HG03432 (cell line): ENCODE measurements around the gene ZDHHC5.

Experiments
- ATAC-seq: cut with Tn5 transposase; IDR thresholded peaks from one replicate; pipeline ENCODE4 v1.9.1; 2021; ENCODE audit warnings: mild to moderate bottlenecking, moderate library complexity; ENCODE audit not compliant: unreplicated experiment

ZDHHC5 gene

DNA sequence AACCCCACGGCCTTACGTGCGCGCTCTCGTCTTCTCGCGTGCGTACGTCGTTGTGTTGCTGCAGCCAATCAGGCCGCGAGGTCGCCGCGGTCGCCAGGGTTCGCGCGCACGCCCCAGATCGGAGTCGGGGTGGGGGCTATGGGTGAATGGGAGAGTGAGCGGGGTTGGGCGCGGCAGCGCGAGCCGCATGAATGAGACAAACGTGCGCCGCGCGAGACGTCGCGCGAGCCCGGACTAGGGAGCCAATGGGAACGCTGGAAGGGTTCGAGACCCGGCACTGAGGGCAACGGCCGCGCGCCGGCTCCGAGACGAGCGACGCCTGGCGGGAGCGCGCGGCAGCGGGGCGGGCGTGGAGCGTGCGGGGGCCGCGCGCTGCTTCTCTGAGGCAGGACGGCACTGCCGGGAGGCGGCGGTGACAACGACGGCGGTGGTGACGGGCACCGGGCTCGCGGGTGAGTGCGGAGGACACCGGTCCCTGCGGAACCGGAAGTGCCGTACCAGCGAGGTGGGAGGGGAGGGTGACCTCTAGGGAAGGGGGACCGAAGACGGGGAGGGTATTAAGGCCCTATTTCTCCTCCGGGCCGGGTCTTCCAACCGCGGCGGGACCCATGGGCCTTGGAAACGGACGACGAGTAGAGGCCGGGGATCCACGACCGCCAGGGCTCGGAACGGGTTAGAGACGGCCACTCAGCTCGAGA, at the start of gene ZDHHC5:
ZDHHC5 (plus strand) TSS at position 379 of the 698 bp plus-strand sequence. CDS start 4,977 bp downstream, outside the sequence.
- ATAC-seq: peak; percentile 87

DNA sequence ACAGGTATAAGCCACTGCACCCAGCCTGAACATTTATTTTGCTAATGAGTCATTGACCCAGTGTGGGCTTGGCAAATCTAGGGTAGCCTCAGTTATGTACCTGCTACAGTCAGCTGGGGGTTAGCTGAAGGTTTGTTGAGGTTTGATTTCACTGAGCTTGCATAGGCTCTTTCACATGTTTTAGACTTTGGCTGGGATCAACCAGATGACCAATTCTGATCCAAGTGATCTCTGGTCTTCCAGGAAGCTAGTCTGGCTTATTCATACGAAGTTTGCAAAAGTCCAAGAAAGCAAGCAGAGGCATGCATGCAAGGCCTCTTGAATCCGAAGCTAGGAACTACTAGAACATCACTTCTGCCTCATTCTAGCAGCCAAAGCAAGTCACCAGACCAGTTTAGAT, 49.5 kb upstream of the ZDHHC5 start:
- no peak for ATAC-seq

GRCh38 chr11:57619331-57619730, 48.6 kb upstream of the ZDHHC5 start:
- no peak for ATAC-seq

GRCh38 chr11:57620467-57620866, 47.4 kb upstream of the ZDHHC5 start:
- ATAC-seq: no peak

GRCh38 chr11:57622263-57622662, 45.7 kb upstream of the ZDHHC5 start:
- ATAC-seq: no peak

DNA sequence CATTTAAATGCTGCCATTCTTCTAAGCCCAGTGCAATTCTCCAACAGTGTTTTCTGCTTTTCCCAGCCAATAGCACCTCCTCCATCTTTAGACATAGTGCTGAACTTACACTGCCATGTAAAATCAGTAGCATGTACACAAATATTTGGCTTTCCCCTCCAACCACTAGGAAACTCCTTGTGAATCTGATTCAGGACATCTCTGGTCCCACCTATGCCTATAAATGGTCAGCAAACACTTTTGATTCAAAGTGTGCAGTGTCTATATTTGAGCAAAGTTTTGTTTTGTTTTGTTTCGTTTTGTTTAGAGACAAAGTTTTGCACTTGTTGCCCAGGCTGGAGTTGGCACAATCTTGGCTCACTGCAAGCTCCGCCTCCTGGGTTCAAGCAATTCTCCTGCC, 43.0 kb upstream of the ZDHHC5 start:
- ATAC-seq: no peak

DNA sequence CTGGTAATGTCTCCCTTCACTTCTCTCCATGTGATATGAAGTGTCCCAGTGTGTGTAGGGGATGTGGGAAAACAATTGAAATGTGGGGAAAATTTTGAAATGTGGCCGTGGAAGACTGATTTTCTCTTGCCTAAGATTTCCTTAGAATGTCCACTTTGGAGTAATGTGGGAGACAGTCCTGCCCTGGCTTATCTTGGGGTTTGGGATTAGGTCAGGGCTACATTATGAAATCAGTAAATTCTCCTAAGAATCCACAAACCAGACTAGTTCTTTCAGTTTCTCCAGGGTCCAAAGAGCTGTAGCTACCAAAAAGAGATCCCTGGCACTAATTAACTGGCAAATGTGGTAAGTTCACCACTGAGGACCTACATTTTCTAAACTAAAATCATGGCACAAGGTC, 41.0 kb upstream of the ZDHHC5 start:
- no peak for ATAC-seq

GRCh38 chr11:57630171-57630570, 37.7 kb upstream of the ZDHHC5 start:
- ATAC-seq: no peak

GRCh38 chr11:57632116-57632515, 35.8 kb upstream of the ZDHHC5 start:
- no peak for ATAC-seq

DNA sequence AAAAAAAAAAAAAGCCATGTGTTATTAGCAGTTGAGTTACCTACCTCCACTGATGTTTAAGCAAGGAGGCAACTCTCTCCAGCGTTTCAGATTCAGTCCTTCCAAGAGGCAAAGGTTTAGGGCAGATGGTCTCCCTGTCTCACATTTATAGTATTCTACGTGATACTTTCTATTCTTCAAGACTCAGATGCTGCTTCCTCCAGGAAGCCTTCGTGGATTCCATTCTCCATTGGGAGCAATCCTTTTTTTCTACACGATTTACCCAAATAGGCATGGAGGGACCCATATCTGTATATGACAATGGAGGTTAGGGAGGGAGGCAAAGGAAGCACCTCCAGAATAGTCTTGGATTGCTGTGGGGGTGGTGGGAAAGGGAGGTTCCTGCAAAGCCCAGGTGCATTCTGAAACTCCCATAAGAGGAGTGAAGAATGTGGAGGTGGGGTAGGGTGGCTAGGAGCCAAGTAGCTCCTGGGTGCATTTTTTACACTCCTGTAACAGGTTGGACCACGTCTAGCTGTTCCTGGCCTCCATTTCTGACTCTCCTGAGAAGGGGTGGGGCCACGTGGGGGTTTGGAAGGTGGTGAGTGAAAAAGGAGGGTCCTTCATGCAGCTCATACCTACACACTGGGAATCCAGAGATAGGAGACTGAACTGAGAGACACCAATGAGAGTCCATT, 34.4 kb upstream of the ZDHHC5 start:
- no peak for ATAC-seq

DNA sequence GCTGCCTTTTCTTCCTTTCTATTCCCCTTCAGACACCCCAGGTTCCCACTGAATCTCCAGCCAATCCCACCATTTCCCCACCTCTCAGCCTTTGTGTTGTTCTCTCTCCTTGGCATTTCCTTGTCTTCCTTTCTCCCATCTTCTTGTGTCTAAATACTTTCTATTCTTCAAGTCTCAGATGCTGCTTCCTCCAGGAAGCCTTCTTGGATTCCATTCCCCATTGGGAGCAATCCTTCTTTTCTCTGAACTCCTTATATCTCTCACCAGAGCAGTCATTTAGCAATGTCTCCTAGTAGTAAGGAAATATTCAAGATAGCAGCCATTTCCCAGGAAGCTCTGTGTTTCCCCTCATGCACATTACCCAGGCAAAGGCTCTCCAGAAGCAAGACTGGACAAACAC, 33.6 kb upstream of the ZDHHC5 start:
- no peak for ATAC-seq

- ATAC-seq: no peak
These were observed 32.7 kb upstream of the ZDHHC5 start for GRCh38 chr11:57635246-57635645.

- ATAC-seq: no peak
These were observed 30.3 kb upstream of the ZDHHC5 start for GRCh38 chr11:57637626-57638004.

DNA sequence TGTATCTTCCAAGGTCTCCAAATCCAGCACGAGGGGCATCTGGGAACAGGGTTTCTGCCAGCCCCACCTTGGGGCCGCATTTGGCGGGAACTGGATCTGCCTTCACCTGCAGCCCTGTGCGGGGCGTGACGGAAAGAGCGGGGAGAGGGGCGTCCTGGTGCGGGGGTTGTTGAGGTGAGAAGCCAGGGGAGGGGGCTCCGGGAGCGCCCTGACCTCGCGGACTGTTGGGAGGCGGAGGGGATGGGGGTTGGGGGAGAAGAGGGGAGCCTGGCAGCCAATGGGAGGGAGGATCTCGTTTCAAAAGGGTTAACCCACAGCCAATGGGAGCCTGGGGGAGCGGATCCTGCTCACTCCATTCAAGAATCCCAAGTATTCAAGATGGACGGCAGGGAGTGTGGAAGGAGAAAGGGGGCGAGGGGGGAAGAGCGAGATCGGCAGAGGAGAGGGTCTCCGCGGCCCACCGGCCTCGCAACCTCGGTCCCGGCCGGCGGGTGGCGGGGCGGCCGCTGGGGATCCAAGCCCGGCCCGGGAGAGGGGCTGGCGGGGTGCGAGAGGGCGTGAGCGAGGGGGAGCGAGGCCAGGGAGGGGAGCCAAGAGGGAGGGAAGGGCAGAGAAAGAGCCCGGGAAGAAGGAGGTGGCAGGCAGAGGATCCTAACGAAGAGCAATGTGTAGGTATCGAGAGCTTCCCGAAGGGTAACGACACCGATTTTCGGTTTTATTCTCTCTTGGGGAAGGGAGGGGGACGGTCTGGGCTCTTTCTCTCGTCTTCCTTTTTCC, 29.7 kb upstream of the ZDHHC5 start:
- ATAC-seq: peak; percentile 65

- ATAC-seq: no peak
These were observed 29.0 kb upstream of the ZDHHC5 start for GRCh38 chr11:57638811-57639320.

GRCh38 chr11:57639321-57640067, 28.4 kb upstream of the ZDHHC5 start:
- ATAC-seq: no peak

GRCh38 chr11:57640068-57640800, 27.7 kb upstream of the ZDHHC5 start:
- no peak for ATAC-seq

DNA sequence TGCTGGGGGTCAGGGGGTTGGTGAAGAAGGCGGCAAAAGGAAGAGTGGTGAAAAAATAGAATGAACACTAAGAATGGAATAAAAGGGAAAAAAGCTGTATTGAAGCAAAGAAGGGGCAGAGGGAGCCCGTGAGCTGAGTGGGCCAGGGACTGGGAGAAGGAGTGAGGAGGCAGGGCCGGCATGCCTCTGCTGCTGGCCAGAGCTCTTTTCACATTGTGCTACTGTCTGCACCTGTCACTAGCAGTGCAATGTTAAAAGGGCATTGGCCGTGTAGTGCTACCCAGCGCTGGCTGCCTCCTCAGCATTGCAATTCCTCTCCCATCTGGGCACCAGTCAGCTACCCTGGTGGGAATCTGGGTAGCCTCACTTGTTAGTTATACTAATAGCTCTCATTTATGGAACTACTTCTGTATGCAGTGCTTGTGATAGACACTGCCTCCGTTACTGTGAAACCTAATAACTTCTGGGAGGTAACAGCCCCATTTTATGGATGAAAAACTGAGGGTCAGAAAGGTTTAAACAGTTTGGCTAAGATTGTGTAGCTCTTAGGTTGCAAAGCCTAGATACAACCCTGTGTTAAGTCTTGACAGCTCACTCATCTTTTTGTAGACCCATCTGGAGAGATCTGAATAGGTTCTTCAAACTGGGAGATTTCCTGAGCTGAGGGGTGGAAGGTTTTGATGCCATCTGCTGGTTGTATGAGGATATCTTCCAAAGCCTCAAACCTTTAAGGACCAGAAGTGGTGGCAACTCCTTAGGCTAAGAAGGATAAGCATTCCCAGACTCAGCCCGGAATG, 26.7 kb upstream of the ZDHHC5 start:
- no peak for ATAC-seq

DNA sequence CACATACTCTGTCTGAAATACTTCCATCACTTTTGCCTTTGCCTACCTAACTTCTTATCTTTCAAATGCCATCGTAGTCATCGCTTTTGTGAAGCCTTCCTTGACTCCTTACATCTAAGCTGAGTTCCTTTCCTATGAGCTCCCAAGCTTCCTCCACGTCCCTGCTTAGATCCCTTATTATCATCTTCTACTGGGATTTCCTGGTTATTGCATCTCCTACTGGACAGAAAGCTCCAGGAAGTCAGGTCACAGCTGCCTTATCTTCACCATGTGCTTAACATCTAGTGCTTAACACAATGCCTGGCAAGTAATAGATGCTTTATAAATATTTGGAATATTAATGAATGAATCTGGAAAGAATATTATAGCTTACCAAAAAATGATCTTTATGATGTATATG, 24.1 kb upstream of the ZDHHC5 start:
- ATAC-seq: no peak
